ENCODE results near the gene CYFIP1. TPM values are rescaled to one million over a fixed set of nuclear protein-coding genes. Genes with fewer than 3 reads are reported as not detected.

Gene CYFIP1
- total RNA-seq, 1 experiment from 2014 or later = 112 TPM

- ChIA-PET POLR2A (ENCODE audit: low non-redundant PET) (no interaction called here), CTCF (no interaction called here)
- no TSS peak for BruUV-seq (replicated peaks)
- Histone ChIP-seq H3K27ac (ENCODE audit: low read depth, low read length, poor library complexity, severe bottlenecking) (no peak overlapping the region), H3K36me3 (ENCODE audit: insufficient read depth, low read length, poor library complexity, severe bottlenecking) (peaks cover 46% of the 10 kb centered on the region), H3K4me1 (ENCODE audit: insufficient read depth, low read length, poor library complexity, severe bottlenecking) (no peaks in the 10 kb centered on the region), H3K4me3 (ENCODE audit: low read depth, low read length, poor library complexity, severe bottlenecking) (no peak overlapping the region), H3K27me3 (replicated peaks; ENCODE audit: insufficient read depth, low read depth, low read length, poor library complexity) (no peaks in the 10 kb centered on the region), H3K9me3 (ENCODE audit: low read depth, low read length, poor library complexity, severe bottlenecking) (no peaks in the 10 kb centered on the region)
- TF ChIP-seq EZH2 (IDR thresholded peaks at IDR 0.05; ENCODE audit: borderline replicate concordance, low read depth, low read length, poor library complexity, severe bottlenecking) = no peak
- TF ChIP-seq, protein P1, sequence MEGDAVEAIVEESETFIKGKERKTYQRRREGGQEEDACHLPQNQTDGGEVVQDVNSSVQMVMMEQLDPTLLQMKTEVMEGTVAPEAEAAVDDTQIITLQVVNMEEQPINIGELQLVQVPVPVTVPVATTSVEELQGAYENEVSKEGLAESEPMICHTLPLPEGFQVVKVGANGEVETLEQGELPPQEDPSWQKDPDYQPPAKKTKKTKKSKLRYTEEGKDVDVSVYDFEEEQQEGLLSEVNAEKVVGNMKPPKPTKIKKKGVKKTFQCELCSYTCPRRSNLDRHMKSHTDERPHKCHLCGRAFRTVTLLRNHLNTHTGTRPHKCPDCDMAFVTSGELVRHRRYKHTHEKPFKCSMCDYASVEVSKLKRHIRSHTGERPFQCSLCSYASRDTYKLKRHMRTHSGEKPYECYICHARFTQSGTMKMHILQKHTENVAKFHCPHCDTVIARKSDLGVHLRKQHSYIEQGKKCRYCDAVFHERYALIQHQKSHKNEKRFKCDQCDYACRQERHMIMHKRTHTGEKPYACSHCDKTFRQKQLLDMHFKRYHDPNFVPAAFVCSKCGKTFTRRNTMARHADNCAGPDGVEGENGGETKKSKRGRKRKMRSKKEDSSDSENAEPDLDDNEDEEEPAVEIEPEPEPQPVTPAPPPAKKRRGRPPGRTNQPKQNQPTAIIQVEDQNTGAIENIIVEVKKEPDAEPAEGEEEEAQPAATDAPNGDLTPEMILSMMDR (conservative IDR thresholded peaks at IDR 0.05; ENCODE audit: low read depth, low read length) = no peak
- DNase-seq (ENCODE audit: low spot score) = no peak
- intact Hi-C loops (cut with micrococcal nuclease; ENCODE audit: unreplicated experiment) = loop anchor here (10.0 kb wide), 1 partner anchor 63 kb away; no protein-coding TSS in a partner anchor
Observed at GRCh38 chr15:22911306-22911705, 68.9 kb downstream of the CYFIP1 start.

DNA sequence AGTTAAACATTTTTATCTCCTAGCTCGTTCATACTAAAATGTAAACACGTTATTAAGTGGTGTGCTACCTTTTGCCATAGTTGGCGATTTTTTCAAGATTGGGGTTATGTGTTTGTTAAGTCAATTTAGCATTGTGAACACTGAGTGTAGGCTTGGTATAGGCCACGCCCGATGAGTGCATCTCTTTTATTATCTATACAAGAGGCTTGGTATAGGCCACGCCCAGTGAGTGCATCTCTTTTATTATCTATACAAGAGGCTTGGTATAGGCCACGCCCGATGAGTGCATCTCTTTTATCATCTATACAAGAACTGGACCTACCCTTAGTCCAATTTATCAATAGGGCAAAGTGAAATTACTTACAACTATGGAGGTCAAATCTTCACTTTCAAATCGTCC is 71.3 kb downstream of the CYFIP1 start:
- Histone ChIP-seq H3K36me3 (ENCODE audit: insufficient read depth, low read length, poor library complexity, severe bottlenecking) (peaks cover 42% of the 10 kb centered on the region), H3K27me3 (replicated peaks; ENCODE audit: insufficient read depth, low read depth, low read length, poor library complexity) (no peaks in the 10 kb centered on the region), H3K27ac (ENCODE audit: low read depth, low read length, poor library complexity, severe bottlenecking) (no peak overlapping the region), H3K9me3 (ENCODE audit: low read depth, low read length, poor library complexity, severe bottlenecking) (no peaks in the 10 kb centered on the region), H3K4me3 (ENCODE audit: low read depth, low read length, poor library complexity, severe bottlenecking) (no peak overlapping the region), H3K4me1 (ENCODE audit: insufficient read depth, low read length, poor library complexity, severe bottlenecking) (no peaks in the 10 kb centered on the region)
- DNase-seq (ENCODE audit: low spot score) = no peak
- TF ChIP-seq, protein P1 (conservative IDR thresholded peaks at IDR 0.05; ENCODE audit: low read depth, low read length) = no peak
- no peak for TF ChIP-seq EZH2 (IDR thresholded peaks at IDR 0.05; ENCODE audit: borderline replicate concordance, low read depth, low read length, poor library complexity, severe bottlenecking)
- BruUV-seq (replicated peaks) = no TSS peak
- ChIA-PET CTCF (no interaction called here), POLR2A (ENCODE audit: low non-redundant PET) (no interaction called here)
- intact Hi-C loops (cut with micrococcal nuclease; ENCODE audit: unreplicated experiment) = loop anchor here (5.0 kb wide), 1 partner anchor 37 kb away; no protein-coding TSS in a partner anchor

DNA sequence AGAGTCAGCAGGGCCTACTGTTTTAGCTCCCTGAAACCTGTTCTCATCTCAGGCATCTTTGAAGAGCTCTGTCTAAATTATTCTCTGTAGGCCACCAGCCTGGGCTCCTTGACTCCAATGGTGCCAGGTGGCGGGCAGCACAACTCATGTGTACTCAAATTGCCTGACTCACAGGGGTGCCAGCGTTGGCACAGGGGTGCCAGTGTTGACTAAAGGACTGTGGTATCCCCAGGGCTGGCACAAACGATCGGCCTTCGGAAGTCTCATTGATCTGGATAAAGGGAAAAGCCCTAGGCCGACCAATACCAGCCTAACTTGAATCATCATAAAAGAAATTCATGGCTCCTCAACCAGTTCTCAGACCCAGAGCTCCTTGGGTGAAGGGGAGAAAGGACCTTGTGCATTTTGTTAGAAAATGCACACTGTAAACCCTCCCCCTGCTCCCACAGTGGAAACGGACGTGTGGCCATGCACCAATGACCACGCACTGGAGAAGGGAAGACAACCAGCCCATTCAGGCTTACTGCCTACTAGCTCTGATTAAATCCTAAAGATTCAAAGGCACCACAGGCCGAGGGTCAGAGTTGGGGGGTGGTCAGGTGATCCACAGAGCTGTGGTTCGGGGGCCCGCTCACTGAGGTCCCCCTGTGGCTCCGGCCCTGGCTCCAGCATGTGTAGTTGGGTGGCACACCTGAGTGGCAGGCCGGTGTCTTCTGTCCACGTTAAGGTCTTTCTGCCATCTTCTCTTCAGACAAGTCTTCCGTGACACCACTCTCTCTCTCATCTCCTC is 72.8 kb downstream of the CYFIP1 start:
- Histone ChIP-seq H3K9me3 (ENCODE audit: low read depth, low read length, poor library complexity, severe bottlenecking) (no peaks in the 10 kb centered on the region), H3K4me3 (ENCODE audit: low read depth, low read length, poor library complexity, severe bottlenecking) (no peak overlapping the region), H3K27me3 (replicated peaks; ENCODE audit: insufficient read depth, low read depth, low read length, poor library complexity) (no peaks in the 10 kb centered on the region), H3K4me1 (ENCODE audit: insufficient read depth, low read length, poor library complexity, severe bottlenecking) (no peaks in the 10 kb centered on the region), H3K36me3 (ENCODE audit: insufficient read depth, low read length, poor library complexity, severe bottlenecking) (peaks cover 47% of the 10 kb centered on the region), H3K27ac (ENCODE audit: low read depth, low read length, poor library complexity, severe bottlenecking) (no peak overlapping the region)
- BruUV-seq (replicated peaks) = no TSS peak
- intact Hi-C loops (cut with micrococcal nuclease; ENCODE audit: unreplicated experiment) = loop anchor here (5.0 kb wide), 1 partner anchor 35 kb away; no protein-coding TSS in a partner anchor
- no peak for TF ChIP-seq EZH2 (IDR thresholded peaks at IDR 0.05; ENCODE audit: borderline replicate concordance, low read depth, low read length, poor library complexity, severe bottlenecking)
- TF ChIP-seq, protein P1 (conservative IDR thresholded peaks at IDR 0.05; ENCODE audit: low read depth, low read length) = no peak
- POLR2A ChIA-PET (ENCODE audit: low non-redundant PET) = no interaction called here
- no peak for DNase-seq (ENCODE audit: low spot score)
- CTCF ChIA-PET = no interaction called here
